Forelimb muscle (tissue), 1 donor: ENCODE measurements around the gene PSMB3. TPM values are rescaled to one million over a fixed set of nuclear protein-coding genes. Genes with fewer than 3 reads are reported as not detected.

Experiments
- DNase-seq: peaks from one replicate; pipeline ENCODE4 v3.0.0-alpha.2; 2013; ENCODE audit warnings: low read depth
- polyA plus RNA-seq: library from polyadenylated mRNA; unstranded; fragments of 120-200 nt; gene quantifications from one replicate; pipeline ENCODE4 v1.2.1, GENCODE V29; 2013; ENCODE audit not compliant: insufficient read length

The PSMB3 gene
- polyA plus RNA-seq, 1 donor: 73.3 TPM

DNA sequence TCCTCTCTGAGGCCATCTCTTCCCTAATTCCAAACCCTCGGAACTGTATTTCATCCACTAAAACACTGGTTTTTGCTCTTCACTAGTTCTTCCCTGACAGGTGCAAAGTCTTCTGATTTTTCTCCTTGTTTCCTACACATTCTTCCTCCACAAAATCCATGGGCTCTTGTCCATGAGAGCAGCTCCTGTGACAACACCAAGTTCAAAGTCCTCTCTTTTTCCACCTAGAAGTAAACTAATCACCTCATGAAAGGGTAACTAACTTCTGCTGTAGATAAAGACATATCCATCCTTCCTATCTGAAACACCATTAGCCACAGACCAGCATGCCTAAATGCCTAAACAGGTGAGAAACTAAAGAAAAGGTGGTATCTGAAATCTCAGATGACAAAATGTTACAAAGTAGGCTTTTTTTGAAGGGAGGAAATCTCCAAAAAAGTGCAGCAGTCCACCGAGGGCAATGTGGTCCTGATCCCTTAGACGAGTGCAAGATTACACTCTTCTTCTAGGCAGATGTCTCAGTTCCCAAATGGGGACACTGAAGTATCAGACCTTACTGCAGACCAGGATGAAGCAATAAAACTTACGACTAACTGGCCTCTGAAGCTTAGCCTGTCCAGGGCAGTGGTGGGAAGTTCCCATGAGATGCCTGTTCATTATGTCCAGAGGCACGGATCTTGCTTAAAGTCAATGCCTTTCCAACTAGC is 44.1 kb downstream of the PSMB3 start:
- no peak for DNase-seq

DNA sequence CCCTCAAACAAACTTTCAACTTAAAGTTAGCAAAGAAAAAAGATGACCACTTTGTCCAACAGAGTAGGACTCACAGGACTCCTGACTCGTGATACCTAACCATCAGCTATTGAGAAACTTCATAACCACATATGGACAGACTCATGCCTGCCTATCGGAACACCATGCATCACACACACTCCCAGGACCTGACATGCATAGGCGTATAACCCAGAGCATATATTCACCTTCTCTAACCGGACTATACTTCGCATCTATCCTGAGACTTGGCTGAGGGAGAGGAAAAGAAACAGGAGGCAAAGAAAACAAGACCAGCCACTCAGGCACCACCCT is 44.6 kb downstream of the PSMB3 start:
- DNase-seq: no peak

DNA sequence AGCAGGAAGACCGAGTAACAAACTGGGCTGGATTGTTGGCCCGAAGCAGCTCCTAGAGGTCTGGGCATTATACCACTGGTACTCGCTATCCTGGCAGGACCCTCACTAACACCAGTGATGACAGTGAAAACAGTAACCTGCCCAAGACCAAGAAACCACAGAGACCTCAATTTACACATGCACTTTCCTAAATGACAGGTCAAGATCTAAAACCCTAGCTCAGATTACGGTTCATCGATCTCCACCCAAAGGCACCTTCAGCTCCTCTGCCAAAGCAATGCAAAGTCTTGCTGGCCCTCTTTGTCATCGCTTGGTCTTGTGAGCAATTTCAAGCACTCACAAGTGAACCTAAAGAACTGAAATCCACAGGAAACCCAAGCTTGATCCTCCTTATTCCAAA is 45.3 kb downstream of the PSMB3 start:
- no peak for DNase-seq

DNA sequence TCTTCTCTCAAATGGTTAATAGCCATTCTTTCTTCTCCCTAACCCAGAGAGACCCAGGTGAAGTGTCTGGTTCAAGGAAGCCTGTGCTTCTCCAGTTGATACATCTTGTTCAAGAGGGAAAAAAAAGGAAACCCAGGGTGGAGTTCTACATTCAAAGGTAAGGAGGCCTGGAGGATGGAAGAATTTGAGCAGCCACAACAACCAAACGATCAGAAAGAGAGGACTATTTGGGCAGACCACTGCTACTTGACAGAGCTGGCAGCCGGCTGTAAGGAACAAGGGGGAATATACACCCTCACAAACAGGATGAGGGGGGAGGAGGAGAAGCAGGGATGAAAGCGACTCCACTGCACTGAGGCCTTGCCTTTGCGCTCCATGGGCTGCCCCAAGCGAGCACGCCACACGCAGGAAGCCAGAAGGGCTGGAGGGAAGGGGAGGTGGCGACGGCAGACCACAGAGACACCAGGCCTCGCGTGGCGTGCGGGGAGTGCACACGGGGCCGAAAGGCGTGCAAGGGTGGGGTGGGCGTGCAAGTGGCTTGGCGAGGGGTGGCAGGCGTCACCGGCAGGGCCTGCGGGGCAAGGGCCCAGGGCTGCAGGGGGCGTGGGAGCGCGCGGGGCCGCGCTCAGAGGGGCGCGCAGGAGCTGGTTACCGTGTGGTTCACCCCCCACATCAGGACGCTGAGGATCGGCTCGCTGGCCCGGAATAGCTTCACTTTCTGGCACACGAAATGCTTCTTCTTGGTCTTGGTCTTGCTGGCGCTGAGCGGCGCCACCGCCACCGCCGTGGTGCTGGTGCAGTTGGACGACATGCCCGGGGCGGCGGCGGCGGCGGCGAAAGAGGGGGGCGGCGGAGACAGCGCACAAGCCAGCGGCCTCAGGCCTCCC is 46.3 kb downstream of the PSMB3 start:
- no peak for DNase-seq

DNA sequence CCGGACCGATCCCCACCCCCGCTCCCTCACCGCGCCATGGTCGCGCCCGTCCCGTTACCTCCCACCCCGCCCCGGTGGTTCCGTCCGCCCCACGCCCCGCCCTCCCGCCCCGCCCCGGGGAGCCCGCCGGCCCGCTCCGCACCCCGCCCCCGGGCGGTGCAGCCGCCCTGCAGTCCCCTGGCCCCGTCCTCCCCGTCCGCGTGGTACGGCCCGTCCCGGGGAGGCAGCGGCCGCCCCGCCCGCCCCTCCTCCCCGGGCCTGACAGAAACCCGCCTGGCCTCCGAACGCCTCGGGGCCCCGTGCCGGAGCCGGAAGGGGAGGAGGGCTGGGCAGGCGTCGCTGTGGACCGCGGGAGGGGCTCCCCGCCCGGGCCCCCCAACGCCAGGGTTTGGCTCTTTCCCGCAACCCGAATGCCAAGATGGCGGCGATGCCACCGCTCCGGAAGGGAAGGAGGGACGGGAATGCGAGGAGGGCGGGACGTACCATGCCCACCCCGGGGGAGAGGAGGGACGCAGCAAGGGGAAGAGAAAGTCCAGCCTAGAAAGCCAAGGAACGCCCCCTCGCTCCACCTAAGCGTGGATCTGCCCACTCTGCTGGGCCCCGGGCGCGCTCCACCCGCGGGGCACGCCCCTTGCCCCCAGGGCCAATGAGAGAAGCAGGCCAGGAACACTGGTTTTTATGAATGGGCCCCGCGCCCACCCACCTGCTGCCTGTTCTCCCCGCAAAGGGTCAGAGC is 47.1 kb downstream of the PSMB3 start, which contains the start of gene PIP4K2B:
TSS of gene PIP4K2B (minus strand) at position 56 of the 736 bp plus-strand sequence. CDS start 132 bp downstream, outside the sequence.
- peak; percentile 70 for DNase-seq

DNA sequence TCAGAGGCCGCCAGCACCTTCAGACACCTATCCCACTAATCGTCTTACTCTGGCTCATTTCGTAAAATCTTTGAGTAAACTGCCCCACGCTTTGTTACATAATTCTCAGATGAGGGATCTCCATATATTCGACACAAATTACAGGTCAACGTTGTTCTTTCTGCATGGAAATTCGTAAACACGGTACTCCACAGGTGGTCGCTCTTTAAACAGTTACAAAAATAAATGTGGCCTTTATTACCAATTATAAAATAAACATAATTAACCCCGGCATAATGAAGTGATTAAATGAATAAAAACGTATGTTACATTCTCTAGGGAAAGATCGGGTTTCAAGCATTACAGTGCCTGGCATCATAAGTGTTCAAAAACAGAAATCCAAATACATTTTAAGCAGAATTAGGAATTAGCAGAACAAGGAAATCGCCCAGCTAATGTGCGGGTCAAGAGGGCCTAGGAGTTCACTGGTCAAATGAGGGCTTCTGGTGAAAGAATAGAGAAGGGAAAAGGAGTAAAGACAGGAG is 47.8 kb downstream of the PSMB3 start:
- DNase-seq: no peak

DNA sequence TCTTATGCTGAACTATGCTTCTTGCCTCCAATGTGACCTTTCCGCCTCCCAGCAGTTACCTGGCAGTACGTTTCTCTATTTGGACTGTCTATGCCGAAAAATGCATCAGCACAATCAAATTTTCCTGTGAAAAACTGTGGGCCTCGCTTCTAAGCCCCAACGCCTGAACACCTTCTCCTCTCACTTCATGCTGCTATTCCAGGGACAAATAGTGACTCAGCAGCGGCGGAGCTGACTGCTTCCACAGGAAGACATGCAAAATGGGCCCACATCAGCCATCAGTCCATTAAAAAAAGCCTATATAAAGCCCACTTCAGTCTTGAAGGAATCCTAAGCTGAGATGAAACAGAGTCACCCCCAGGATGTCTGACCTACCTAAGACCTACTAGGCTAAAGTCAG is 57.3 kb downstream of the PSMB3 start:
- DNase-seq: no peak

Other genes starting within 250 kb of the PSMB3 start
- gene SRCIN1, start 146.8 kb upstream of the PSMB3 start, polyA plus RNA-seq: 0.96 TPM
- gene EPOP, start 77.8 kb upstream of the PSMB3 start, polyA plus RNA-seq: 0.51 TPM
- gene MLLT6, start 47.5 kb upstream of the PSMB3 start, polyA plus RNA-seq: 74.0 TPM
- gene CISD3, start 22.4 kb upstream of the PSMB3 start, polyA plus RNA-seq: 16.9 TPM
- 30.6 TPM for gene PCGF2, start 4.4 kb upstream of the PSMB3 start, polyA plus RNA-seq
- 65.2 TPM for gene PIP4K2B, start 46.8 kb downstream of the PSMB3 start, polyA plus RNA-seq
- gene CWC25, start 72.6 kb downstream of the PSMB3 start, polyA plus RNA-seq: 13.9 TPM
- gene RPL23, start 101.0 kb downstream of the PSMB3 start, polyA plus RNA-seq: 3,022 TPM
- gene LASP1, start 117.3 kb downstream of the PSMB3 start, polyA plus RNA-seq: 73.6 TPM
- gene FBXO47, start 214.7 kb downstream of the PSMB3 start, polyA plus RNA-seq: not detected